Measurements from ENCODE around the gene NONO.
"Not testable (repeated sequence)": the region's sequence is repeated elsewhere in the genome, so short reads cannot be mapped to it uniquely, and the experiment has no call there.

NONO gene

GRCh38 chrX:71291381-71291780 is 7.9 kb downstream of the NONO start:
- no peak for DNase-seq

GRCh38 chrX:71292669-71293365 is 9.4 kb downstream of the NONO start:
- no peak for DNase-seq

GRCh38 chrX:71296806-71297205 is 13.4 kb downstream of the NONO start:
- DNase-seq = no peak

- no peak for DNase-seq
Measured at GRCh38 chrX:71298119-71298518, 14.7 kb downstream of the NONO start.

- not testable (repeated sequence) for DNase-seq
Measured at GRCh38 chrX:71300064-71300463, 16.6 kb downstream of the NONO start.

- not testable (repeated sequence) for DNase-seq
Measured at GRCh38 chrX:71300495-71300894, 17.1 kb downstream of the NONO start.

GRCh38 chrX:71301195-71301924 is 17.9 kb downstream of the NONO start, which contains the start of gene ITGB1BP2:
Gene ITGB1BP2 (plus strand): TSS chrX:71301750. CDS start chrX:71301807, 57 bp downstream.
- DNase-seq = no peak

GRCh38 chrX:71302461-71303213 is 19.2 kb downstream of the NONO start:
- DNase-seq = no peak

- DNase-seq = no peak
Measured at GRCh38 chrX:71304561-71304960, 21.1 kb downstream of the NONO start.

- no peak for DNase-seq
Measured at GRCh38 chrX:71315917-71316316, 32.5 kb downstream of the NONO start.

- not testable (repeated sequence) for DNase-seq
Measured at GRCh38 chrX:71316959-71317358, 33.5 kb downstream of the NONO start.

- no peak for DNase-seq
Measured at GRCh38 chrX:71320126-71320525, 36.7 kb downstream of the NONO start.

GRCh38 chrX:71321731-71322130 is 38.3 kb downstream of the NONO start:
- DNase-seq = no peak

- DNase-seq = not testable (repeated sequence)
Measured at GRCh38 chrX:71324452-71324851, 41.0 kb downstream of the NONO start.

GRCh38 chrX:71326394-71326793 is 43.0 kb downstream of the NONO start:
- no peak for DNase-seq

- DNase-seq = not testable (repeated sequence)
Measured at GRCh38 chrX:71349151-71349665, 65.8 kb downstream of the NONO start.

GRCh38 chrX:71349867-71350266 is 66.4 kb downstream of the NONO start:
- not testable (repeated sequence) for DNase-seq
